HepG2 (cell line): ENCODE data around the gene MRPL14. TPM values are rescaled to one million over a fixed set of nuclear protein-coding genes. Genes with fewer than 3 reads are reported as not detected.
A peak's percentile ranks its signal among the peaks of the same experiment; 100 is the strongest.

Source experiments
- DR1 ChIP-seq: sonication (generic); formaldehyde crosslinking; IDR thresholded peaks from 2 replicates; pipeline ENCODE4 v1.8.0; 2021; ENCODE audit warnings: mild to moderate bottlenecking, missing genetic modification reagents, inconsistent platforms
- FOXJ3 ChIP-seq: sonication (generic); formaldehyde crosslinking; IDR thresholded peaks from 2 replicates; pipeline ENCODE4 v1.4.0; 2020; ENCODE audit warnings: missing genetic modification reagents, mild to moderate bottlenecking, borderline replicate concordance
- GABPA ChIP-seq, 2 experiments: IDR thresholded peaks; 2 replicates each; pipeline ENCODE4 v1.6.1; 2011 to 2016; ENCODE audit warnings: low read depth in 2 of 2, low read length in 1 of 2, missing biosample characterization in 1 of 2, missing genetic modification characterization in 1 of 2
- HHEX ChIP-seq: IDR thresholded peaks from 2 replicates; pipeline ENCODE4 v1.6.1; 2016; ENCODE audit warnings: control low read depth
- HOXD1 ChIP-seq: sonication (generic); formaldehyde crosslinking; IDR thresholded peaks from 2 replicates; pipeline ENCODE4 v1.5.0; 2020; ENCODE audit warnings: missing genetic modification reagents
- MBNL3 ChIP-seq: fragments of 250-450 bp; sonication (Bioruptor Pico); conservative IDR thresholded peaks from 2 replicates; pipeline ENCODE4 v1.8.0; 2022; ENCODE audit warnings: mild to moderate bottlenecking, inconsistent platforms
- MTF1 ChIP-seq: sonication (generic); formaldehyde crosslinking; IDR thresholded peaks from 2 replicates; pipeline ENCODE4 v1.5.0; 2020; ENCODE audit warnings: missing genetic modification reagents
- PAXIP1 ChIP-seq: sonication (generic); formaldehyde crosslinking; conservative IDR thresholded peaks from 2 replicates; pipeline ENCODE4 v1.4.0; 2020; ENCODE audit warnings: mild to moderate bottlenecking, missing genetic modification reagents, moderate library complexity
- SIN3B ChIP-seq: fragments of 150-350 bp; IDR thresholded peaks from 2 replicates; pipeline ENCODE4 v1.6.1; 2014; ENCODE audit warnings: low read length
- SMC3 ChIP-seq: IDR thresholded peaks from 2 replicates; pipeline ENCODE4 v1.6.1; 2011; ENCODE audit warnings: low read length, improper control_type of control experiment
- ZEB1 ChIP-seq: IDR thresholded peaks from 2 replicates; pipeline ENCODE4 v1.6.1; 2012; ENCODE audit warnings: mild to moderate bottlenecking, low read depth, inconsistent platforms; ENCODE audit not compliant: insufficient replicate concordance
- ZNF142 ChIP-seq: sonication (generic); formaldehyde crosslinking; IDR thresholded peaks from 2 replicates; pipeline ENCODE4 v1.4.0; 2020; ENCODE audit warnings: missing genetic modification reagents
- ZNF543 ChIP-seq: sonication (generic); formaldehyde crosslinking; IDR thresholded peaks from 2 replicates; pipeline ENCODE4 v1.4.0; 2020; ENCODE audit warnings: mild to moderate bottlenecking, missing genetic modification reagents
- ZNF646 ChIP-seq: sonication (generic); formaldehyde crosslinking; IDR thresholded peaks from 2 replicates; pipeline ENCODE4 v1.9.0; 2021; ENCODE audit warnings: mild to moderate bottlenecking, missing genetic modification reagents
- ZNF7 ChIP-seq: IDR thresholded peaks from 2 replicates; pipeline ENCODE4 v1.6.1; 2016; ENCODE audit warnings: missing biosample characterization, missing genetic modification reagents
- ZSCAN31 ChIP-seq: sonication (generic); formaldehyde crosslinking; IDR thresholded peaks from 2 replicates; pipeline ENCODE4 v1.5.0; 2020; ENCODE audit warnings: low read depth, mild to moderate bottlenecking, missing genetic modification reagents
- polyA plus RNA-seq, 8 experiments: library from polyadenylated mRNA; depleted of rRNA in 3 of 8; stranded (reverse) in 7 of 8; unstranded in 1 of 8; fragments of >200 nt; fragmentation: Illumina TruSeq in 4 of 8; extraction: Trizol in 4 of 8; gene quantifications; 2 replicates each; pipeline versions ENCODE4 v1.2.1 to v1.2.3, GENCODE V29; 2011 to 2016; ENCODE audit warnings: low read depth in 4 of 8, missing spikeins in 1 of 8, mixed read lengths in 1 of 8; ENCODE audit not compliant: insufficient read depth in 1 of 8
- total RNA-seq, 5 experiments: library from RNA; depleted of rRNA; stranded (reverse); fragments of >200 nt; fragmentation: Illumina TruSeq; extraction: Trizol; gene quantifications; 2 replicates each; pipeline ENCODE4 v1.2.3, GENCODE V29; 2016; ENCODE audit warnings: low read depth in 1 of 5

MRPL14 gene
- total and polyA plus RNA-seq, 2 of the 13 experiments (the other 11 are each of a cell fraction or from before 2014, with no cell fraction given), result 157 to 178 TPM

- TF ChIP-seq ZNF142 (CRISPR knock-in tag), result no peak
- no peak for TF ChIP-seq ZNF543 (CRISPR knock-in tag)
- TF ChIP-seq ZSCAN31 (CRISPR knock-in tag), result no peak
- no peak for TF ChIP-seq ZEB1
- TF ChIP-seq MTF1 (CRISPR knock-in tag), result no peak
- no peak for TF ChIP-seq GABPA (IDR thresholded peaks at IDR 0.05; ENCODE audit: low read depth, low read length)
- no peak for TF ChIP-seq GABPA (CRISPR knock-in tag; IDR thresholded peaks at IDR 0.05; ENCODE audit: low read depth)
- no peak for TF ChIP-seq PAXIP1
- no peak for TF ChIP-seq FOXJ3 (CRISPR knock-in tag)
- no peak for TF ChIP-seq ZNF7 (CRISPR knock-in tag)
- no peak for TF ChIP-seq MBNL3
- peak; percentile 92 for TF ChIP-seq SMC3
- peak; percentile 31; the same call in 1 of the 2 replicates for TF ChIP-seq SIN3B
- TF ChIP-seq HOXD1 (CRISPR knock-in tag), result no peak
- no peak for TF ChIP-seq ZNF646 (CRISPR knock-in tag)
- TF ChIP-seq HHEX (CRISPR knock-in tag), result no peak
- no peak for TF ChIP-seq DR1 (CRISPR knock-in tag)
Measured at GRCh38 chr6:44096612-44097011, 30.6 kb downstream of the MRPL14 start (continued).
